Keratinocyte (primary cell): ENCODE measurements around the gene TYROBP. TPM values are rescaled to one million over a fixed set of nuclear protein-coding genes. Genes with fewer than 3 reads are reported as not detected.

Experiments used
- DNase-seq: peaks from one replicate; pipeline ENCODE4 v3.0.0-alpha.2; 2011; ENCODE audit warnings: low read depth, missing footprints, low spot score
- FAIRE-seq: peaks from 2 replicates; lab custom pipeline; 2011; peaks lifted over from hg19 to GRCh38; lab: Jason Lieb, UNC
- H2AFZ ChIP-seq: 2 replicates; pipeline ENCODE4 v1.6.0; 2012; ENCODE audit warnings: low read length, control low read depth, inconsistent platforms; ENCODE audit not compliant: control insufficient read depth
- H3K27ac ChIP-seq: 2 replicates; pipeline ENCODE4 v1.5.1; 2011; ENCODE audit warnings: low read length; ENCODE audit not compliant: control insufficient read depth, insufficient read depth
- H3K27me3 ChIP-seq: 3 replicates; pipeline ENCODE4 v1.6.0; 2011; ENCODE audit warnings: low read length; ENCODE audit not compliant: control insufficient read depth, insufficient read depth; ENCODE audit errors: extremely low read depth
- H3K36me3 ChIP-seq, 2 experiments: 2 replicates in 1 of 2; 3 replicates in 1 of 2; pipeline ENCODE4 v1.5.1; 2011; ENCODE audit warnings: low read length in 2 of 2, mild to moderate bottlenecking in 1 of 2; ENCODE audit not compliant: control insufficient read depth in 2 of 2, insufficient read depth in 2 of 2; ENCODE audit errors: extremely low read depth in 1 of 2
- H3K4me1 ChIP-seq: 3 replicates; pipeline ENCODE4 v1.5.1; 2011; ENCODE audit warnings: low read length; ENCODE audit not compliant: control insufficient read depth, insufficient read depth; ENCODE audit errors: extremely low read depth
- H3K4me2 ChIP-seq: 3 replicates; pipeline ENCODE4 v1.6.0; 2011; ENCODE audit warnings: low read depth, low read length; ENCODE audit not compliant: control insufficient read depth, insufficient read depth; ENCODE audit errors: extremely low read depth
- H3K4me3 ChIP-seq, 3 experiments: fragments of 200-600 bp in 1 of 3; sonication (generic) in 1 of 3; 2 replicates in 2 of 3; 3 replicates in 1 of 3; pipeline ENCODE4 v1.5.1; 2011 to 2016; ENCODE audit warnings: low read length in 3 of 3, mild to moderate bottlenecking in 3 of 3, control low read depth in 2 of 3, inconsistent platforms in 1 of 3, low read depth in 1 of 3, mixed read lengths in 1 of 3, mixed run types in 1 of 3, moderate library complexity in 1 of 3; ENCODE audit not compliant: control insufficient read depth in 2 of 3, insufficient read depth in 2 of 3; ENCODE audit errors: extremely low read depth in 1 of 3
- H3K79me2 ChIP-seq: 2 replicates; pipeline ENCODE4 v1.6.0; 2012; ENCODE audit warnings: low read length; ENCODE audit not compliant: control insufficient read depth, insufficient read depth
- H3K9ac ChIP-seq: 3 replicates; pipeline ENCODE4 v1.6.0; 2011; ENCODE audit warnings: low read length; ENCODE audit not compliant: control insufficient read depth, insufficient read depth; ENCODE audit errors: extremely low read depth
- H3K9me1 ChIP-seq: 3 replicates; pipeline ENCODE4 v1.6.0; 2011; ENCODE audit warnings: low read length; ENCODE audit not compliant: control insufficient read depth, insufficient read depth; ENCODE audit errors: extremely low read depth
- H3K9me3 ChIP-seq: 2 replicates; pipeline ENCODE4 v1.5.1; 2012; ENCODE audit warnings: low read depth, low read length; ENCODE audit not compliant: control insufficient read depth
- H4K20me1 ChIP-seq: 3 replicates; pipeline ENCODE4 v1.6.0; 2011; ENCODE audit warnings: low read length; ENCODE audit not compliant: control insufficient read depth, insufficient read depth; ENCODE audit errors: extremely low read depth
- CTCF ChIP-seq, 3 experiments: IDR thresholded peaks in 1 of 3; conservative IDR thresholded peaks in 1 of 3; optimal IDR thresholded peaks in 1 of 3; 2 replicates in 2 of 3; 3 replicates in 1 of 3; pipeline versions ENCODE3 to v1.5.1; 2011; ENCODE audit warnings: low read length in 3 of 3, mild to moderate bottlenecking in 3 of 3, moderate library complexity in 2 of 3, control low read depth in 1 of 3, inconsistent platforms in 1 of 3; ENCODE audit not compliant: insufficient read depth in 2 of 3; ENCODE audit errors: extremely low read depth in 1 of 3
- EZH2 ChIP-seq: IDR thresholded peaks from one replicate; pipeline ENCODE4 v1.6.1; 2012; ENCODE audit warnings: inconsistent platforms, mild to moderate bottlenecking, low read length, moderate library complexity
- dilution Hi-C: fragments of 300-500 bp; cut with MboI; formaldehyde crosslinking; loops from one replicate; pipeline ENCODE4 v1.7.0; 2020; ENCODE audit warnings: low sequenced_read_pairs; ENCODE audit not compliant: extremely low pct_ligation_motif_present
- polyA plus RNA-seq, 5 experiments: library from polyadenylated mRNA; depleted of rRNA in 3 of 5; stranded (reverse) in 3 of 5; stranded (forward) in 1 of 5; unstranded in 1 of 5; fragments of >200 nt; gene quantifications; 1 replicate in 1 of 5; 2 replicates in 3 of 5; 3 replicates in 1 of 5; pipeline versions ENCODE4 v1.2.1 to v1.2.3, GENCODE V29; 2011 to 2012; ENCODE audit warnings: missing spikeins in 2 of 5, low read depth in 1 of 5, low replicate concordance in 1 of 5

Gene TYROBP
- polyA plus RNA-seq, 1 donor (not counting 4 experiments of a cell fraction or from before 2014, with no cell fraction given), result not detected

GRCh38 chr19:35874392-35874930 lies 33.6 kb downstream of the TYROBP start:
- Histone ChIP-seq H3K4me1 (peaks cover 2% of the 10 kb centered on the region), H3K9me3 (no peaks in the 10 kb centered on the region), H3K27ac (no peak overlapping the region), H4K20me1 (peaks cover 2% of the 10 kb centered on the region), H3K27me3 (peaks cover 8% of the 10 kb centered on the region), H3K9ac (no peak overlapping the region), H3K79me2 (no peaks in the 10 kb centered on the region), H2AFZ (no peak overlapping the region), H3K4me2 (no peak overlapping the region), H3K4me3 (no peak overlapping the region), H3K36me3 (no peaks in the 10 kb centered on the region), H3K9me1 (no peaks in the 10 kb centered on the region)
- no peak for DNase-seq
- FAIRE-seq, result no peak
- TF ChIP-seq CTCF (optimal IDR thresholded peaks at IDR 0.05 in 1 of 3, IDR thresholded peaks at IDR 0.05 in 1 of 3, conservative IDR thresholded peaks at IDR 0.05 in 1 of 3; ENCODE audit: extremely low read depth in 1 of 3, insufficient read depth in 2 of 3, low read length in 3 of 3) (no peak), EZH2 (no peak)
- dilution Hi-C loops, result no loop called here

DNA sequence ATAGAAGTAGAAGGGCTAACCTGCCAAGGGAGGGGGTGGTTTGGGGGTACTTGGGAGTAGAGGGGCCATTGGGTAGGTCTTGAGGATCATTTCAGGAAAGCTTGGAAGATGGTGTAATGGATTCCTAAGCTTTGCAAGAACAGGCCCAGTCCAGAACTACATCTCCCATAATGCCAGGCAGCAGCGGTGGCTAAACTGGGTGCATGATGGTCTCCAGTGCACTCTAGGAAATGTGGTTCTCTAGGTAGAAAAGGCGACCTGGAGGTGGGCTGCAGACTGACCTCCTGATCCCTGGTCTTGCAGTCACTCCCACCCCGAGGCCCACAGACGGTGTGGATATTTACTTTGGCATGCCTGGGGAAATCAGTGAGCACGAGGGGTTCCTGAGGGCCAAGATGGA lies 35.9 kb downstream of the TYROBP start:
- no peaks in the 10 kb centered on the region for H3K36me3 ChIP-seq
- H3K9me1 ChIP-seq, result no peaks in the 10 kb centered on the region
- FAIRE-seq (no peak), DNase-seq (no peak)
- TF ChIP-seq CTCF (optimal IDR thresholded peaks at IDR 0.05 in 1 of 3, IDR thresholded peaks at IDR 0.05 in 1 of 3, conservative IDR thresholded peaks at IDR 0.05 in 1 of 3; ENCODE audit: extremely low read depth in 1 of 3, insufficient read depth in 2 of 3, low read length in 3 of 3), result no peak
- no peak for TF ChIP-seq EZH2
- H4K20me1 ChIP-seq, result no peaks in the 10 kb centered on the region
- no peak overlapping the region for H3K4me3 ChIP-seq
- no peak overlapping the region for H3K27ac ChIP-seq
- dilution Hi-C loops, result no loop called here
- peaks cover 19% of the 10 kb centered on the region for H3K27me3 ChIP-seq
- no peak overlapping the region for H2AFZ ChIP-seq
- no peaks in the 10 kb centered on the region for H3K9me3 ChIP-seq
- no peak overlapping the region for H3K9ac ChIP-seq
- no peaks in the 10 kb centered on the region for H3K79me2 ChIP-seq
- H3K4me1 ChIP-seq, result peaks cover 3% of the 10 kb centered on the region
- no peak overlapping the region for H3K4me2 ChIP-seq
